NT2/D1 (cell line): Measurements from ENCODE around the gene ZNF341.

Experiments
- DNase-seq: peaks from one replicate; pipeline ENCODE4 v3.0.0-alpha.2; 2011; ENCODE audit warnings: low read depth, low spot score
- H3K27me3 ChIP-seq: 2 replicates; pipeline ENCODE4 v1.6.0; 2011; ENCODE audit warnings: mild to moderate bottlenecking; ENCODE audit not compliant: insufficient read length, insufficient read depth
- H3K36me3 ChIP-seq: 2 replicates; pipeline ENCODE4 v1.6.1; 2011; ENCODE audit warnings: mild to moderate bottlenecking, low read length, mixed read lengths; ENCODE audit not compliant: insufficient read depth, insufficient read length
- H3K4me1 ChIP-seq: 2 replicates; pipeline ENCODE4 v1.5.1; 2011; ENCODE audit not compliant: insufficient read depth, insufficient read length
- H3K4me3 ChIP-seq: 2 replicates; pipeline ENCODE4 v1.5.1; 2011; ENCODE audit warnings: low read depth; ENCODE audit not compliant: insufficient read length
- H3K9ac ChIP-seq: 2 replicates; pipeline ENCODE4 v1.6.0; 2011; ENCODE audit warnings: low read depth; ENCODE audit not compliant: insufficient read length
- H3K9me3 ChIP-seq: 2 replicates; pipeline ENCODE4 v1.5.1; 2011; ENCODE audit warnings: mild to moderate bottlenecking, low read length; ENCODE audit not compliant: insufficient read depth
- SUZ12 ChIP-seq: IDR thresholded peaks from 2 replicates; pipeline ENCODE4 v1.6.1; 2011; ENCODE audit not compliant: insufficient read length, insufficient read depth; ENCODE audit errors: extremely low read depth
- YY1 ChIP-seq: IDR thresholded peaks from 2 replicates; pipeline ENCODE4 v1.6.1; 2011; ENCODE audit not compliant: insufficient read length, insufficient read depth
- ZNF274 ChIP-seq: IDR thresholded peaks from 2 replicates; pipeline ENCODE4 v1.6.1; 2011; ENCODE audit warnings: mild to moderate bottlenecking, low read depth, low read length

ZNF341 gene

GRCh38 chr20:33787253-33787891 is 55.6 kb downstream of the ZNF341 start:
- Histone ChIP-seq H3K27me3 (no peaks in the 10 kb centered on the region), H3K36me3 (peaks cover 11% of the 10 kb centered on the region), H3K4me3 (no peak overlapping the region), H3K9me3 (no peaks in the 10 kb centered on the region), H3K9ac (no peak overlapping the region), H3K4me1 (peaks cover 7% of the 10 kb centered on the region)
- TF ChIP-seq ZNF274 (no peak), YY1 (no peak), SUZ12 (no peak)
- no peak for DNase-seq

- no peaks in the 10 kb centered on the region for H3K9me3 ChIP-seq
- peak overlapping the region; percentile 26 for H3K9ac ChIP-seq
- H3K27me3 ChIP-seq, result no peaks in the 10 kb centered on the region
- no peak overlapping the region for H3K4me3 ChIP-seq
- H3K36me3 ChIP-seq, result peaks cover 11% of the 10 kb centered on the region
- DNase-seq, result no peak
- no peak for TF ChIP-seq ZNF274
- TF ChIP-seq YY1, result no peak
- no peak for TF ChIP-seq SUZ12
- H3K4me1 ChIP-seq, result peaks cover 10% of the 10 kb centered on the region
These were observed 56.7 kb downstream of the ZNF341 start for GRCh38 chr20:33788351-33789049.

- Histone ChIP-seq H3K9ac (peak overlapping the region; percentile 27), H3K36me3 (peaks cover 11% of the 10 kb centered on the region), H3K27me3 (no peaks in the 10 kb centered on the region), H3K4me1 (peaks cover 10% of the 10 kb centered on the region), H3K9me3 (no peaks in the 10 kb centered on the region), H3K4me3 (no peak overlapping the region)
- no peak for DNase-seq
- TF ChIP-seq YY1, result no peak
- no peak for TF ChIP-seq ZNF274
These were observed 57.5 kb downstream of the ZNF341 start for GRCh38 chr20:33789109-33789857.

DNA sequence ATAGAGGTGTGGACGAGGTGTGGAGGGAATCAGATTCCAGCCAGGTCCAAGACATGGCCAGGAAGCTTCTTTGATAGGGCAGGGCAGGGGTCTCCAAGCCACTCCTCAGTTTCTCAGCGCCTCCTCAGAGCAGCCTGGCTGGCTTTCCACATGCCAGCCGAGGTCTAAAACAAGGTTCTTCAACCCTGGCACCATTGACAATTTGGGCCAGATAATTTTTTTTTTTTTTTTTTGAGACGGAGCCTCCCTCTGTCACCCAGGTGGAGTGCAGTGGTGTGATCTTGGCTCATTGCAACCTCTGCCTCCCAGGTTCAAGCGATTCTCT is 58.0 kb downstream of the ZNF341 start:
- peaks cover 11% of the 10 kb centered on the region for H3K36me3 ChIP-seq
- no peaks in the 10 kb centered on the region for H3K9me3 ChIP-seq
- TF ChIP-seq YY1 (no peak), SUZ12 (no peak), ZNF274 (no peak)
- H3K4me1 ChIP-seq, result peaks cover 10% of the 10 kb centered on the region
- H3K9ac ChIP-seq, result no peak overlapping the region
- H3K27me3 ChIP-seq, result no peaks in the 10 kb centered on the region
- DNase-seq, result no peak
- H3K4me3 ChIP-seq, result no peak overlapping the region

GRCh38 chr20:33790566-33790965 is 58.8 kb downstream of the ZNF341 start:
- H3K9ac ChIP-seq, result no peak overlapping the region
- DNase-seq, result no peak
- H3K36me3 ChIP-seq, result peaks cover 11% of the 10 kb centered on the region
- no peak for TF ChIP-seq ZNF274
- no peak for TF ChIP-seq SUZ12
- TF ChIP-seq YY1, result no peak
- no peak overlapping the region for H3K4me3 ChIP-seq
- H3K27me3 ChIP-seq, result no peaks in the 10 kb centered on the region
- H3K9me3 ChIP-seq, result no peaks in the 10 kb centered on the region
- peaks cover 10% of the 10 kb centered on the region for H3K4me1 ChIP-seq

- no peak for DNase-seq
- Histone ChIP-seq H3K4me1 (peaks cover 10% of the 10 kb centered on the region), H3K9ac (no peak overlapping the region), H3K9me3 (no peaks in the 10 kb centered on the region), H3K27me3 (no peaks in the 10 kb centered on the region), H3K36me3 (peaks cover 11% of the 10 kb centered on the region), H3K4me3 (no peak overlapping the region)
- no peak for TF ChIP-seq YY1
- TF ChIP-seq SUZ12, result no peak
- no peak for TF ChIP-seq ZNF274
These were observed 59.2 kb downstream of the ZNF341 start for GRCh38 chr20:33791021-33791420.

DNA sequence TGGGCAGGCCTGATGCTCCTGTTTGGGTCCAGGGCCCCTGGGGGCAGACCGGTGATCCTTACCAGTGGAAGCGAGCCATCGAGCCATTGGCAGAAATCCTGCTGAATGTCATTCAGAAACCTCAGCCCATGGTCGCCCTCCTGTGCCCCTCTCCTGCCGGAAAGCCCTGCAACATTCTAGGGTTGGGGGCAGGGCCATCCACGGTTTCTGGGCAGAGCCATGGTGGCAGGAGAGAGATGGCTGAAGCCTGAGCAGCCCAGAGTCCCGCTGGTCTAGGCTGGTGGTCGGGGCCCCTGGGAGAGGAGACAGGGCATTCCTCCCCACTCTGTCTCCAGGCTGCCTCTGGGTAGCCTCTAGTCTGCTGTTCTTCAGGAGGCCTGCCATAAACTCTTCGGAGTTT is 59.7 kb downstream of the ZNF341 start:
- peaks cover 11% of the 10 kb centered on the region for H3K36me3 ChIP-seq
- peaks cover 10% of the 10 kb centered on the region for H3K4me1 ChIP-seq
- no peak for DNase-seq
- H3K9ac ChIP-seq, result no peak overlapping the region
- no peak overlapping the region for H3K4me3 ChIP-seq
- H3K27me3 ChIP-seq, result no peaks in the 10 kb centered on the region
- H3K9me3 ChIP-seq, result no peaks in the 10 kb centered on the region
- TF ChIP-seq ZNF274 (no peak), YY1 (no peak), SUZ12 (no peak)
